Spleen (tissue), 7 donors: ENCODE data around the gene CNIH3.

Experiments
- CTCF ChIP-seq, 11 experiments: fragments of 200-600 bp in 7 of 11; fragments of 450-650 bp in 4 of 11; sonication (generic) in 4 of 11; IDR thresholded peaks in 8 of 11; conservative IDR thresholded peaks in 3 of 11; 1 replicate in 7 of 11; 2 replicates in 4 of 11; pipeline versions ENCODE4 v1.4.0 to v1.8.0; 2016 to 2021; ENCODE audit warnings: antibody characterized with exemption in 11 of 11, inconsistent platforms in 4 of 11, mild to moderate bottlenecking in 1 of 11
- POLR2A ChIP-seq, 3 donors: fragments of 450-650 bp; IDR thresholded peaks; one replicate each; pipeline ENCODE4 v1.5.1; 2017; ENCODE audit warnings: antibody characterized with exemption in 3 of 3, mild to moderate bottlenecking in 1 of 3
- donor health status: DM: no; HTN: no; CAD: no; lungs with moderate emphysema.
- donor health status: DM: no; HTN: no; CAD: no.
- donor health status: DM: no; HTN: no; CAD: no.

DNA sequence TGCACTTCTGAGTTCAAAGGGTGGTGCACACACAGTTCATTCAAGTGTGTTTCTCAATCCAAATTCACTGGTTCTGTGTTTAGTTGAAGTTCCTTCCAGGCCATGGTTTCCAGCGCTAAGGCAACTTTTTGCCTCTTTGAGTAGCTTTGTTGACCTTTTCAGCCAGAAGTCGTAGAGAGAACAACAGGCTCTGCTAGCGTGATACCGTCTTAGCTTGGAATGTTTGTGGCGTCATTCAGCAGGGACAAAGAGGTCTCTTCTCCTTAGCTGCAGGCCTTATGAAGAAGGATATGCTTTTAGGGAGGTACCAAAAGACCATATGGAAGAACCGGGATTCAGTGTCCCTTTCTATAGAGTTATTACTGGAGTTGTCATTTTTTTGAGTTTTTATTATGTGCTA is 65.7 kb downstream of the CNIH3 start:
- TF ChIP-seq CTCF (IDR thresholded peaks at IDR 0.05 in 8 of 11, conservative IDR thresholded peaks at IDR 0.05 in 3 of 11): no peak
- TF ChIP-seq POLR2A (IDR thresholded peaks at IDR 0.05): no peak
